Activated T-cell treated with anti-CD3 and anti-CD28 coated beads, Interleukin-2, amount 50 U/mL, for 48 hours (primary cell): ENCODE measurements around the gene PLCH1.

Source experiments
- DNase-seq, 2 experiments: peaks; one replicate each; pipeline ENCODE4 v3.0.0-alpha.2; 2020

PLCH1 gene

DNA sequence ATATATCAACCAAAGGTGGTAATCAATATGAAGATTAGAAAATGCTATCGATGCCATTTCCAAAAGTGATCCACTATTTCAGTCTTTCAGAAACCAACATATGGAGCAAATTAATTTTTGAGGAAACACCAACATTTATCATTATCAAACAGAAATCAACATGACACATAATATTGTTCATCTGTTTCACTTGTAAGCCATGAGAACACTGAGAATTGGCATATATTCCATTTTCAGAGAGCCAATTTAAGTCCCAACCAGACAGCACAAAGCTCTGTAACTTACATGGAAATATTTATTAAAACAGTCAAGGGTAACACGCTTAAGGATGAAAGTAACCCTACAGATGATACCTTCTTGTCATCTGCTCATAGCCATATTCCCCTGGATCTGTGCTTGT, 413.8 kb downstream of the PLCH1 start:
- DNase-seq = no peak

DNA sequence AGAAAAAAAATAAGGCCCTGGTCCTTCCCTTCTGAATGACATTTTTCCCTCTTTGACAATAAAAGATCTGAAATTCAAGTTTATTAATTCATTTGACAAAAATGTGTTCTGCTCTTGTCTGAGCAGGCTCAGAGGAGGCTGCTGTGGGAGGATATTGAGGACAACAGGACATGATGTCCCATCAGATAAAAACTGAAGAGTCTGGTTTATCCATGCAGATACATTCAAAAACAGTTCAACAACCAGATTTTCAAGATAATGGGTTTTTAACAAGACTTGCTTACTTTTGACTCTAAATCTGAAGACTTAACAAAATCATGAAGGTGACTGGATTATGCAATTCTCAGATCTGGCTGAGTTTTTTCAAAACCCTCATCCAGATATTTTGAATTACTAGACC, 414.5 kb downstream of the PLCH1 start:
- no peak for DNase-seq

DNA sequence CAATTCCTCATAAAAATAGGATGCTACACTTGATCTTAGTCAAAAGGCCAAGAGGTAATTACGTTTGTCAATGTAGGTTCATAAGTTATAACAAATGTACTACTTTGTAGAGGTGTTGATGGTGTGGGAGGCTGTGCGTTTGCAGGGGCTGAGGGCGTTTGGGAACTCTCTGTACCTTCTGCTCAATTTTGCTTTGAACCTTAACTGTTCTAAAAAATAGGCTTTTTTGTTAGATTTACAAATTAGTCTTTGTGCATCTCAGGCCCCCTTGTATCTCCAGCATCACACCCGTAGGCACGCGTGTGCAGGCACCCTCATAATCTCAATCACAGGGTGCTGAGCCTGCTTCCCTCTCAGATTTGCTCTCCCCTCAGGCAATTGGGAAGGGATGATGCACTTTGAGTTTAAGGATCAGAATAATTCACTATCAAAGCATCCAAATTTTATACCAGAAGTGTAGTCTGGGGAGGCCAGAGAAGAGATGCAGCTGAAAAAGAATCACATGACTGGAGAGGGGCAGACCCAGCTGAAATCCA, 415.3 kb downstream of the PLCH1 start:
- no peak for DNase-seq

DNA sequence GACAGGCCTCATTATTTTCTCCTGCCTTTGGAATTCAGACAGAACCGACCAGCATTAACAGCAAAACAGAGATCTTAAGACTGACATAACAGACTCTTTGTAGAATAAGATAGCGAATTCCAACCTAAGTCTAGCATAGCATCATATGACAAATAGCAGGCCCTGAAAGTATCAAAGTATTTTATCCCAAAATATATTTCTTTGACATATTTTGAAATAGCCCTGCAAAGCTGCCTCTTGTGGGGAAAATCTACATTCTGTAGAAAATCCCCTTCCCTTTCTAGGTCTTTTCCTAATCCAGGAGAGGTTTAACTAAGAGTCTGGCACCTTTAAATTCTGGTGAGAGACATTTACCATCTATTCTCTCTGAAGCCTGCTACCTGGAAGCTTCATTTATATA, 417.0 kb downstream of the PLCH1 start:
- no peak for DNase-seq

DNA sequence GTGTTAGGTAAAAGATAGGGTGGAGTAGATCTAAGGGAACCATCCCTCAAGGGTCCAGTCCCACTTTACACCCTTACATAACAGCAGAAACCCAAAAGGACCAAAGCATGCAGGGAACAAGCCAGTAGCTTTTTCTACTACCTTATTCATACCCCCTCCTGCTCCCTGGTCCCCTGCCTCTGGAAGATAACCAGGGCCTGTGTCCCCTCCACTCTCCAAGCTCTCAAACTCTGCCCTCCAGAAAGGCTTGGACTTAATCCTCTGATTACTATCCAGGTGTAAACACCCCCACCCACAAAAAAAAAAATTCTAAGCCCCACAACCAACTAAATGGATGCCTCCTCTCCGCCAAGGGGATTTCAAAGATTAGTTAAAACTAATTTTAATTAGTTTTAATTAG, 417.4 kb downstream of the PLCH1 start:
- DNase-seq = no peak

DNA sequence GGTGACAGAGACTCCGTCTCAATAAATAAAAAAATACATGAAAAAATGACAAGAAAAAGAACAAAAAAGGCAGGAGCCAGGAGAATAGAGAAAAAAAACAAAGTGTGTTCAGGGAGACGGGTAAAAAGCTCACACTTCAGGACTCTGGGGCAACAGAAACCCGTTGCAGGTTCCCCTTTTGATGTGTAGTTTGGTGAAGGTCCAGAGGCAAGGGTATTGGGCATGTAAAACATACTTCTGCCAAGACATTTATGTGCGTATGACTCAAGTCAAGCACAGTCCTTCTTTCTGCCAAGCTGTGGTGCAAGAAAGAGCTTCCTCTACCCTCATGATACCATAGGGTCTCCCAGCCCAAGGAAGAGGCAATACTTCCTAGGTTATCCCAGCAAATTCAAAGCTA, 418.0 kb downstream of the PLCH1 start:
- DNase-seq = no peak

DNA sequence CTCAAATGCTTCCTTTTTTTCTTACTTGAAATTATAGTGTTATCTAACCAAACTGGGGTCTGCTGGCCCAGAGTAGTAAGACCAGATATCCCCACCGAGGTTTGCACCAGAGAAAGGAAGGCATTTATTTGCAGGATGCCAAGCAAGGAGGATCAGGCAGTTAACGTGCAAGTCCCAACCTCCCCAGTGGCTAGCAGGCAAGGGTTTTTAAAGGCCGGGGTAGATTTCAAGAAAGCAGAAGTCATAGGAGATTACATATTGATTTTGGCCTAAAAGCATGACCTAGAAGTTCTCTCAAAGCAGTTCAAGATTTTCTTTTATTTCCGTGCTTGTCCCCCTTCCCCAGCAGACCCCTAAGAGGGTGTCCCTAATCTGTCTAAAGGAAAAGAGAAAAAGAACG, 418.6 kb downstream of the PLCH1 start:
- no peak for DNase-seq
